Measurements from ENCODE around the gene ALDH1A2.
A peak's percentile ranks its signal among the peaks of the same experiment; 100 is the strongest.
"Not testable (repeated sequence)": the region's sequence is repeated elsewhere in the genome, so short reads cannot be mapped to it uniquely, and the experiment has no call there.

ALDH1A2 gene

GRCh38 chr15:58065445-58066041 is at the start of gene ALDH1A2:
Gene ALDH1A2 (minus strand): TSS chr15:58065711. CDS start chr15:58065650, 61 bp downstream.
- DNase-seq = no peak

- DNase-seq = no peak
Observed at GRCh38 chr15:58114812-58115211, 49.3 kb upstream of the ALDH1A2 start.

DNA sequence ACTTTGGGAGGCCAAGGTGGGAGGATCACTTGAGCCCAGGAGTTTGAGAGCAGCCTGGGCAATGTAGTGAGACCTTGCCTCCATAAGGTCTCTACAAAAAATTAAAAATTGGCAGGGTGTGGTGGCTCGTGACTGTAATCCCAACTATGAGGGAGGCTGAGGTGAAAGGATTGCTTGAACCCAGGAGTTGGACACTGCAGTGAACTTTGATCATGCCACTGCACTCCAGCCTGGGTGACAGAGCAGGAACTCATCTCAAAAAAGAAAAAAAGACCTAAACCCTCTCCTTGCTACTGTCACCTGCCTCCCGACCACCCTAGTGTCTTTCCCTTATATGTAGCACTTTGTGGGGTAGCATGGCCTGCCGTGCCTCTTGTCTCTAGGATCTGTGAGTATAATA is 48.9 kb upstream of the ALDH1A2 start:
- no peak for DNase-seq

DNA sequence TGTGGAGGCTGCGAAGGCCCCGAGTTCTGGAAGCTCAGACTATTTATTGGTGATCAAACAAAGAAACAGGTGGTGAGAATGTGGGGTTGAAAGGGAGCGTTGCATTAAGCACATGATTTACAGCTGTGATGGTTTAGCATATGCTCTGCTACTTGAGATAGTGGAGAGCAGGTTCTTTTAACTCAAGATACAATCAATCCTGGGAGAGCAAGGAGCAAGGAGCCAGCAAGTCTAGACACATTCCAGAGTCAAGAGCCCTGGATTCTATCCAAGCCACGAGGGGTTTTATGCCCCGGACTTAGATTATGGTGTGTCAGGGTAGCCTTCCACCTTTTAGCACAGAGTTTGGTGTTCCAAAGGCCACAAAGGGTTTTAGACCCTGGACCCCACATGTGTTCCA is 47.8 kb upstream of the ALDH1A2 start:
- not testable (repeated sequence) for DNase-seq

DNA sequence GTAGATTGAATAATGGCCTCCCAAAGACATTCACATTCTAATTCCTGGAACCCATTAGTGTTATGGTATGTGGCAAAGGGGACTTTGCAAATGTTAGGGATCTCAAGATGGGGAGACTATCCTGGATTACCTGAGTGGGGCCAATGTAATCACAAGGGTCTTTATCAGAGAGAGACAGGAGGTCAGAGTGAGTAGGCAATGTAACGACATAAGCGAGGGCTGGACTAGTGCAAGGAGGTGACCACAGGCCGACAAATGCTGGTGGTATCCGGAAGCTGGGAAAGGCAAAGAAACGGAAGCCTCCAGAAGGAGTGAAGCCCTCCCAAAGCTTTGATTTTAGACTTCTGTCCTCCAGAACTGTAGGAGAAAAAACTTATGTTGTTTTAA is 46.2 kb upstream of the ALDH1A2 start:
- DNase-seq = no peak

DNA sequence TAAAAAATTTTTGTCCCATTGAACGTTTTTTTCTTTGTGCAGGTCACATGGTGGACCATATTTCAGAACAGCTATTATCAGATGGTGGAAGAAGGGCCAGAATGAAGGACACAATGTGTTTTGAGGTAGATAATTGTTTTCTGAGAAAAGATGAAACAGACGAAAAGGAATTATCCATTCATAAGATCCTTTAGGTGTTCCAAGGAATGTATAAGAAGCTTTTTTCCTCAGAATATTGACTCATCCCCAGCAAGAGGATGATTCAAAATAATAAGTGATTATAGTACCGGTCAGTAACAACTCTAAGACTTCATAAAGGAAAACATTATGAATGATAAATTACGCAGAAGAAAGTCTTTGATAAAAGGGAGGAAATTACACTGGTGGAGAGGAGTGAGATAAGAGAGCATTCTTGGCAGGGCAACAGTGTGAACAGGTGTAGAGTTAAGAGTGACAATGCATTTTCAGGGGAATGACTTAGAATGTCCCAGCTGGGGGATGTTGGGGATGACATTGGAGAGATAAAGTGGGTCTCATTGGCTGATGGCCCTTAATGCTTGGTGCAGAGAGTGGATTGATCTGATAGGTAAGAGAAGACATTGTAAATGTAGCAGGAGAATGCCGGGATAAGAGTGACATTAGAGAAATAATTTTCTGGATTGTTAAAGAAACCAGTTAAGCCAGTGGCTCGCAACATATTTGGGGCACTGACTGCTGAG is 45.6 kb upstream of the ALDH1A2 start:
- DNase-seq = no peak

- DNase-seq = no peak
Observed at GRCh38 chr15:58109419-58109818, 43.9 kb upstream of the ALDH1A2 start.

GRCh38 chr15:58108117-58108516 is 42.6 kb upstream of the ALDH1A2 start:
- DNase-seq = no peak

DNA sequence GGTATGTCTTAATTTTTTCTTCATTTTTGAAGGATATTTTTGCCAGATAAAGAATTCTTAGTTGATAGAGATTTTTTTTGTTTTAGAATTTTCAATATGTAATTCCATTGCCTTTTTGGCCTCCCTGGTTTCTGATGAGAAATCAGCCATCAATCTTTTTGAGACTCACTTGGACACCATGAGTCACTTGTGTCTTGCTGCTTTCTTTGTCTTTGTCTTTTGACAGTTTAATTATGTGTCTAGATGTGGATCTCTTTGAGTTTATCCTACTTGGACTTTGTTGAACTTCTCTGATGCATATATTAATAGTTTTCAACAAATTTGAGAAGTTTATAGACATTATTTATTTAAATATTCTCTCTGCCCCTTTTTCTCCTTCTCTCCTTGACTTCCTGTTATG is 38.0 kb upstream of the ALDH1A2 start:
- DNase-seq = no peak

GRCh38 chr15:58096529-58097084 is 31.1 kb upstream of the ALDH1A2 start:
- no peak for DNase-seq

- no peak for DNase-seq
Observed at GRCh38 chr15:58095415-58095814, 29.9 kb upstream of the ALDH1A2 start.

DNA sequence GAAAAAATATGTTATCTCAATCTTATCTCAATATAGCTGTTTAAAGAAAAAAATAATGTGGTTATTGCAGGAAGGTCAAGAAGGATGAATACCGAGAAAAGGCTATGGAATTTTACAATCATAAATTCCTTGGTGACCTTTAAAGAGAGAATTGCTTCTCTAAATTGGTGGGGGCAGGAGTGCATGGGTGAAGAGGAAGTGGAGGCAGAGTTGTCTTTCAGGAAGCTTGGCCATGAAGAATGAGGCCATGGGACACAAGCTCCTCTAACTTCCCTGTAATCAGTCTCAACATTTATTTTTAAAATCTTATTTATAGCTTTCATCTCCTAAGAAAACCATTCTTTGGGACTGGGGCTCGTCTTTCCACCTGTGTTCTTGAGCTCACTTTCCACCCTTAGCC is 22.4 kb upstream of the ALDH1A2 start:
- DNase-seq = no peak

DNA sequence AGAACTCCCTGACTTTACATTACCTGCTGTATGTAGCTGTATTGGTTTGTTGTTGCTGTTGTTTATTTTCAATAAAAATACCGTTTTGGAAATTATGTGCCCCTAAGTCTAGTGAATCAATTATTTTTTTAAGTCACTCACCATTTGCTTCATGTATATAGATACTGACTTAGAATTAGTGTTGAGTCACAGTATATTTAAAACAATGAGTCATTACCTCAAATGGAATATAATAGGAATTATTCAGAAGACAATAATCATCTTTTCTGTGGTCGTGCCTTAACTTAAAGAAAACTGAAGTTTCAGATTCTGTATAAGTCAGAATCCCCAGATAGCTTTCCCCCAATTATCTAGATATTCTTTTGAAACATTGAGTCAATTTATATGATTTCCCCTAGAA is 21.0 kb upstream of the ALDH1A2 start:
- DNase-seq = no peak

DNA sequence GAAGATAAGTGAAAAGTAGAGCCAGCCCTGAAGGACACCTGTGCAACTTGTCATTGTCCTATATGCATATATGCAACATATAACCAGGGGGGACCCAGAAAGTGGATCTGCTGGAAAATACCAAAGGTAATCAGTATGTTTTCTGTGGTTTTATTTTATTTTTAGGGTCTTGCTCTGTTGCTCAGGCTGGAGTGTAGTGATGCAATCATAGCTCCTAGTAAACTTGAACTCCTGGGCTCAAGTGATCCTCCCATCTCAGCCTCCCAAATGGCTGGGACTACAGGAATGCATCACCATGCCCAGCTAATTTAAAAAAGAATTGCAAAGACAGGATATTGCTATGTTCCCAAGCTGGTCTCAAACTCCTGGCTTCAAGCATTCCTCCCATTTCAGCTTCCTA is 18.0 kb upstream of the ALDH1A2 start:
- no peak for DNase-seq

DNA sequence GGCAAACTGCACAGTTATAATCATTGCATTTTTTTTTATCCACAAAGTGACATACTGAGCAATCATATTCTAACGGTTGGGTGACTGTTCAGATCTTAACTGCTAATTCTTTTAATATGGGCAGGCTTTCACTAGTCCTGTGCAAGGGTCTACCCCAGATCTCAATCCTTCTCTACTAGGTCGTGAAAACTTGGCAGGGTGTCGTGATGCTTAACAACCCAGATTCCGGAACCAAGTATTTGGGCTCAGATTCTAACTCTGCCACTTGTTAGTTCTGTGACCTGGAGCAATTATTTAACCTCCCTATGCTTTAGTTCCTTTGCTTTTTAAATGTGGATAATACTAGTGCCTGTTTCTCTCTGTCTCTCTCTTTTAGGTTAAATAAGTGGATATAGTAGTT is 16.4 kb upstream of the ALDH1A2 start:
- no peak for DNase-seq

- no peak for DNase-seq
Observed at GRCh38 chr15:58081456-58081855, 15.9 kb upstream of the ALDH1A2 start.

- DNase-seq = not testable (repeated sequence)
Observed at GRCh38 chr15:58080959-58081358, 15.4 kb upstream of the ALDH1A2 start.

DNA sequence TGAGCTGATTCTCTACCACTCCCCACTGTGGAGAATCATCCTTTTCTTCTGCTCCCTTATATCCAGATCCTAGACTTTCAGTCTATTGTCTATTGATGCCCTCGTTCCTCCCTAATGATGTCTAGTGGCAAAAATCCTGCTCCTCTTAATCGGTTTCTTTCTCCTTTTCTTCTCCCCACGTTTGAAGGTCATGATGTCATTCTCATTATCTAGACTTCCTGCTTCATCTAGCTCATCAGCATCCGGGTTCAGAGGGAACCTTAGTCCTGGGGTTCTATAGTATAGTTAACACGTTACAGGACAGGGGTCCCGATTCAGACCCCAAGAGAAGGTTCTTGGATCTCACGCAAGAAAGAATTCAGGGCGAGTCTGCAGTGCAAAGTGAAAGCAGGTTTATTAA is 14.9 kb upstream of the ALDH1A2 start:
- DNase-seq = no peak

- no peak for DNase-seq
Observed at GRCh38 chr15:58078591-58078990, 13.1 kb upstream of the ALDH1A2 start.

- DNase-seq = no peak
Observed at GRCh38 chr15:58077427-58077826, 11.9 kb upstream of the ALDH1A2 start.

GRCh38 chr15:58074452-58074851 is 8.9 kb upstream of the ALDH1A2 start:
- no peak for DNase-seq

GRCh38 chr15:58070801-58071418 is 5.4 kb upstream of the ALDH1A2 start:
- DNase-seq = peak; percentile 25

DNA sequence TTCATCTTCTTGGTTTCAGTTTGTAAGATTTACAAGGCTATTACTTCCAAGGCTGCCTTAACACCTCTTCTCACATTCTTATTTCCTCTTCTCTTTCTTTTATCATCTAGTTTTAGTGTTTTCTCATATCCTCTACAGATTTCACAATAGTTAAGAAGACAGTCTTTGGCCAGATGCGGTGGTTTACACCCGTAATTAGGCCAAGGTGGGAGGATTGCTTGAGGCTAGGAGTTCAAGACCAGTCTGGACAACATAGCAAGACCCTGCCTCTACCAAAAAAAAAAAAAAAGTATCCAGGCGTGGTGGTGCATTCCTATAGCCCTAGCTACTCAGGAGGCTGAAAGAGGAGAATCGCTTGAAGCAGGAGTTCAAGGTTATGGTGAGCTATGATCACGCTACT is 3.5 kb upstream of the ALDH1A2 start:
- DNase-seq = no peak
